IMR-90 (cell line): Measurements from ENCODE around the gene PGA5.
"Not testable (repeated sequence)": the region's sequence is repeated elsewhere in the genome, so short reads cannot be mapped to it uniquely, and the experiment has no call there.

ENCODE experiments used
- CEBPB ChIP-seq: IDR thresholded peaks from 2 replicates; pipeline ENCODE4 v1.6.1; 2012; ENCODE audit warnings: low read depth, low read length, improper control_type of control experiment
- CHD1 ChIP-seq: IDR thresholded peaks from 2 replicates; pipeline ENCODE4 v1.6.1; 2012; ENCODE audit warnings: low read depth, low read length, improper control_type of control experiment
- FOS ChIP-seq: fragments of 150-350 bp; IDR thresholded peaks from 2 replicates; pipeline ENCODE4 v1.6.1; 2016; ENCODE audit warnings: low read depth, low read length
- MAZ ChIP-seq: IDR thresholded peaks from 2 replicates; pipeline ENCODE4 v1.6.1; 2012; ENCODE audit warnings: low read depth, mild to moderate bottlenecking, low read length, improper control_type of control experiment, moderate library complexity, borderline replicate concordance
- POLR2A ChIP-seq: IDR thresholded peaks from 2 replicates; pipeline ENCODE4 v1.6.1; 2012; ENCODE audit warnings: mild to moderate bottlenecking, low read depth, low read length
- RFX5 ChIP-seq: IDR thresholded peaks from 2 replicates; pipeline ENCODE4 v1.8.0; 2012; ENCODE audit warnings: low read depth, mild to moderate bottlenecking, low read length, moderate library complexity
- TF ChIP-seq, protein P1 (sequence below): conservative IDR thresholded peaks from 2 replicates; pipeline ENCODE4 v1.5.1; 2012; ENCODE audit warnings: mild to moderate bottlenecking, low read depth, low read length, improper control_type of control experiment

- not testable (repeated sequence) for TF ChIP-seq MAZ, CHD1, POLR2A, FOS, CEBPB, RFX5
- TF ChIP-seq, protein P1, sequence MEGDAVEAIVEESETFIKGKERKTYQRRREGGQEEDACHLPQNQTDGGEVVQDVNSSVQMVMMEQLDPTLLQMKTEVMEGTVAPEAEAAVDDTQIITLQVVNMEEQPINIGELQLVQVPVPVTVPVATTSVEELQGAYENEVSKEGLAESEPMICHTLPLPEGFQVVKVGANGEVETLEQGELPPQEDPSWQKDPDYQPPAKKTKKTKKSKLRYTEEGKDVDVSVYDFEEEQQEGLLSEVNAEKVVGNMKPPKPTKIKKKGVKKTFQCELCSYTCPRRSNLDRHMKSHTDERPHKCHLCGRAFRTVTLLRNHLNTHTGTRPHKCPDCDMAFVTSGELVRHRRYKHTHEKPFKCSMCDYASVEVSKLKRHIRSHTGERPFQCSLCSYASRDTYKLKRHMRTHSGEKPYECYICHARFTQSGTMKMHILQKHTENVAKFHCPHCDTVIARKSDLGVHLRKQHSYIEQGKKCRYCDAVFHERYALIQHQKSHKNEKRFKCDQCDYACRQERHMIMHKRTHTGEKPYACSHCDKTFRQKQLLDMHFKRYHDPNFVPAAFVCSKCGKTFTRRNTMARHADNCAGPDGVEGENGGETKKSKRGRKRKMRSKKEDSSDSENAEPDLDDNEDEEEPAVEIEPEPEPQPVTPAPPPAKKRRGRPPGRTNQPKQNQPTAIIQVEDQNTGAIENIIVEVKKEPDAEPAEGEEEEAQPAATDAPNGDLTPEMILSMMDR: not testable (repeated sequence)
Measured at GRCh38 chr11:61218306-61218705, 22.7 kb upstream of the PGA5 start.
